VCaP (cell line): Measurements from ENCODE around the gene KLRF1.
"Not testable (repeated sequence)": the region's sequence is repeated elsewhere in the genome, so short reads cannot be mapped to it uniquely, and the experiment has no call there.

Experiments used
- H3K27ac ChIP-seq: fragments of 450-650 bp; 2 replicates; pipeline ENCODE4 v1.5.1; 2017
- CTCF ChIP-seq: fragments of 450-650 bp; conservative IDR thresholded peaks from 2 replicates; pipeline ENCODE4 v1.5.1; 2017; ENCODE audit warnings: mild to moderate bottlenecking, moderate library complexity

KLRF1 gene

DNA sequence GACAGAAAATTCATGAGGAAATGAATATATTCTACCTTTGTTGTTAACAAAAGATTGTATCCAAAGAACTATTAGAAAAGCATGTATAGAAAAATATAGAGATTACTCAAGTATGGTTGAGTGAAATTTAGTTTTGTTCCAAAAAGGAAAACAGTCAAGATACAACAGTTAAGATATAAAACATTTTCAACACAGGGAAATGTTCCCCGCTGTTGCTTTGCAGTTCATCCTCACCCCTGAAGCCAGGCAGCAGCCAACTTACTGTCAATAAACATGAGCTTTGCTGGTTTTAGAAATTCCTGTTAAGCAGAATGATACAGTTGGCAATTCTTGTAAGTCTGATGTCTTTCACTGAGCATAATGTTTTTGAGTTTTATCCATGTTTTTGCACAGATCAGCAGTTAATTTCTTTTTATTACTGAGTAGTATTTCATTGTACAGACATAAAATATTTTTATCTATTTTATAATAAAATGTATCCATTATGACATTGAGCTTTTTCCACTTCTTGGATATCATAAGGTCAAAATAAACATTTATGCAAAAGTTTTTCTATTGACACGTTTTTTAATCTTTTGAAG, 43.1 kb downstream of the KLRF1 start:
- no peak for TF ChIP-seq CTCF
- no peak overlapping the region for H3K27ac ChIP-seq

DNA sequence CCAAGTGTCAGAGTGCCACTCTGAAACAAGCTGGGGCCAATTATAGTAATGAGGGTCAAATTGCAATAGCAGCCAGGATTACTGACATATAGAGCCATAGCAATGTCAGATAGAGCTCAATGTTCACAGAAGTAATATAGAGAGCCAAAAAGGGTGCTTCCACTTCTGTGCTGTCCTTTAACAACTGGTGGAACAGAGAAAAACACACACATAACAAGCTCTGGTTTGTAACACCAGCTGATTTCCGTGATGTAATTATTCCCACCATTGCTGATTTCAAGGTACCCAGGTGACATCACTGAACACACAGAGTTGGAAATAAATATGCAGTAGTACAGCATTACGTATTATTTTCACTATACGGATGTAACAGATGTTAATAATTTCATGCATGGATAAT, 44.9 kb downstream of the KLRF1 start:
- H3K27ac ChIP-seq = no peak overlapping the region

DNA sequence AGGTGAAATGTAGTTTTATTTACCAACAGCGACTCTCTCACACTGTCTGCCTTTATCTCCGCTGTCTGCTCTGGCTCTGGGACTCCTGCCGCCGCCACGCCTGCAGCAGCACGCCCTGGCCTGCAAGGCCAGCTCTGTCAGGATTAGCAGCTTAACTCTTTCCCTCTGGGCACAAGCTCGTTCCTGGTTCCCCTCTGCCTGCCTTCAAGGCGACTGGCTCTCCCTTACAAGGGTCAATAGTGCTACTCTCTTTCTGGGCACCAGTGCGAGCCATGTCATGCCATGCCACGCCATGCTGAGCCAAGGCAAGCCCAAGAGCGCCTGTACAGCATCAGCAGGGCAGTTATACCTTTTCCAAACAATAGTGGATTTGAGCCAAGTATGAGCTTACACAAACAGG, 45.5 kb downstream of the KLRF1 start:
- no peak overlapping the region for H3K27ac ChIP-seq
- TF ChIP-seq CTCF = no peak

More for the DNA sequence above, 44.9 kb downstream of the KLRF1 start:
- no peak for TF ChIP-seq CTCF

- not testable (repeated sequence) for H3K27ac ChIP-seq
Measured at GRCh38 chr12:9876120-9876519, 48.8 kb downstream of the KLRF1 start.

DNA sequence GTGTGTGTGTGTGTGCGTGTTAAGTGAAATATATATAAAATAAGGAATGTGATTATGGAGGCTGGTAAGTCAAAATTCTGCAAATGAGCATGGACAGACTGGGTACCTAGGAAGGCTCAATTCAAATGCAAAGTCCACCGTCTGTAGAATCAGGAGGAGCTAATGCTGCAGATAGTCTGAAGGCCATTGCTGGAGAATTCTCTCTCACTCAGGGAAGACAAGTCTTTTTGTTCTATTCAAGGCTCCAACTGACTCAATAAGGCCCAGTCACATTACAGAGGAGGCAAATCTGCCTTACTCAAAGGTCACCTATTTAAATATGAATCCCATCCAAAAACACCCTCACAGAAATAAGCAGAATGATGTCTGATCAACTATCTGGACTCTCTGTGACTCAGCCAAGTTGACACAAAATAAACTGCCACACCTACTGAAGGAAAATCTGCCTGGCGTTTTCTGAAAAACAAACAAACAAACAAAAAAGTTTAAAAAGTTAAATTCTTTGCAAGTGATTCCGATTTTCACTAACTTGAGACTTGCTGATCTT, 53.3 kb downstream of the KLRF1 start:
- H3K27ac ChIP-seq = no peak overlapping the region
- no peak for TF ChIP-seq CTCF

DNA sequence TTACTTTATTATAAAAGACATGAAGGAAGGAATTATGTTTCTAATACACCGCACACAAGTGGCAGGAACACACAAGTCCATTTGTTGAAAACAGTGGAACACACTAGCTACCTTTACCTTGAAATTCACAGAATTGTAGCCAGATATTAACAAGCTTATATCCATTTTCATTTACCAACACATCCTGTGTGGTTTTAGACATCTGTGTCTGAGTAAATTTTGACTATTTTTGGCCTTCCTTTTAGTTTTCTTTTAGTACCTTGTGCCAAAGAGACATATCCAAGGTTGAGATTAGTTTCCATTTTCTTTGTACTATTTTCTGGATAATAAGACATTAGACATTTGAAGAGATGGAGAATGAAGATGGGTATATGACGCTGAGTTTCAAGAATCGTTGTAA, 54.0 kb downstream of the KLRF1 start, which contains the start of gene KLRF2:
KLRF2 (plus strand) TSS at position 244 of the 400 bp plus-strand sequence; CDS start at position 351, 107 bp downstream.
- no peak for TF ChIP-seq CTCF
- H3K27ac ChIP-seq = no peak within 1 kb of the TSS

DNA sequence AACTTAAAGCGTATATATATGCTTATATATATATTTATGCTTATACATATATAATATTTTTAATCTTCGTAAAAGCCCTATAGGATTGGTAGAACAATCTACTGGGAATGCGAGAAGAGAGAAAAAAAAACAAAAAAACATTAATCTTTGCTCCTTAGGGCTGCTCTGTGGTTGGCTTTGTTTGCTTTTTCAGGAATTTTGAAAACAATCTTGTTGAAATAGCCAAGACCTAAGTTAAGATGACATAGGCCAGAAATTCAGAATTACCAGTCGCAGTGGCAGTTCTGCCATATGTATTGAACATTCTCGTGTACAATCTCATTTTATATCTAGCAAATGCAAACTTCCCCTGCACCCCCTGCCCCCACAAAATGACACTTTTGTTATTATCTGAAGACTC, 54.7 kb downstream of the KLRF1 start:
- no peak for TF ChIP-seq CTCF
- no peak overlapping the region for H3K27ac ChIP-seq

DNA sequence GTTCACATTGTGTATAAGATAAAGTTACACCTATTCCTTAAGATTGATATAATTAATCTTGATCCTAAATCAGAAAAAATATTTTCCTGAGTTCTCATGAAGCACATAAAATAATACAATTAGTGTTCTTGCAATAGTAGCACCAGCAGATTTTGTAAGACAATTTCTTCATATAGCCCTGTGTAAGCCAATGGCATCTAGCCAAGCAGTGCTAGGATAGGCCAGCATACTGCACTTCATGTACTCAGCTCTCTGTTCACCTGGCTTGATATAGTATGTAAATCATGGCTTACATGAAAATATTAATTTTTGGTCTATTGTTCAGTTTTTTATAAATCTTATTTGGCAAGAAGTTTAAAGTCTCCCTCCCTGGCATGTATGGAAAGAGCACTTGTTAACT, 55.9 kb downstream of the KLRF1 start:
- H3K27ac ChIP-seq = no peak overlapping the region
- TF ChIP-seq CTCF = no peak
